ENCODE measurements around the gene IRF2BP1.

IRF2BP1 gene

GRCh38 chr19:45852145-45852750 is 33.7 kb downstream of the IRF2BP1 start:
- 96% methylated on average over 10 of the region's 10 CpGs for WGBS (ENCODE audit: insufficient coverage)
- Histone ChIP-seq H3K4me1 (ENCODE audit: control extremely low read depth in 1 of 4, control insufficient read depth in 4 of 4, insufficient read depth in 4 of 4, low read length in 3 of 4) (no peaks in the 10 kb centered on the region), H3K36me3 (ENCODE audit: control insufficient read depth in 4 of 4, insufficient read depth in 4 of 4, low read length in 3 of 4) (peaks cover 14 to 79% (median 55%) of the 10 kb centered on the region in 4 experiments), H3K9me3 (ENCODE audit: control extremely low read depth in 1 of 5, control insufficient read depth in 4 of 5, insufficient read depth in 2 of 5, low read depth in 1 of 5, low read length in 4 of 5) (no peaks in the 10 kb centered on the region), H3K4me3 (ENCODE audit: control insufficient read depth in 1 of 7, extremely low read depth in 1 of 7, insufficient read depth in 4 of 7, low read depth in 2 of 7, low read length in 6 of 7) (no peak overlapping the region), H3K27me3 (replicated peaks in 2 of 5; ENCODE audit: control insufficient read depth in 4 of 5, insufficient read depth in 5 of 5, low read length in 4 of 5) (no peaks in the 10 kb centered on the region), H3K27ac (ENCODE audit: insufficient read depth in 1 of 2, low read depth in 1 of 2, low read length in 2 of 2, poor library complexity in 1 of 2, severe bottlenecking in 2 of 2) (no peak overlapping the region)
- ChIA-PET CTCF (no interaction called here), POLR2A (no interaction called here)
- DNase-seq = no peak

GRCh38 chr19:45848922-45849321 is 37.0 kb downstream of the IRF2BP1 start:
- 92% methylated on average over 2 of the region's 4 CpGs for WGBS (ENCODE audit: insufficient coverage)
- CTCF ChIA-PET = interaction anchor here (1.7 to 1.8 kb wide), 2 partner anchors 9 to 11 kb away, joined by 3 to 4 read pairs; no protein-coding TSS in a partner anchor
- POLR2A ChIA-PET = no interaction called here
- no peaks in the 10 kb centered on the region for H3K9me3 ChIP-seq (ENCODE audit: control extremely low read depth in 1 of 5, control insufficient read depth in 4 of 5, insufficient read depth in 2 of 5, low read depth in 1 of 5, low read length in 4 of 5)
- no peak overlapping the region for H3K27ac ChIP-seq (ENCODE audit: insufficient read depth in 1 of 2, low read depth in 1 of 2, low read length in 2 of 2, poor library complexity in 1 of 2, severe bottlenecking in 2 of 2)
- DNase-seq = peak in 2 of 3 donors; percentile 10 to 22
- H3K4me1 ChIP-seq (ENCODE audit: control extremely low read depth in 1 of 4, control insufficient read depth in 4 of 4, insufficient read depth in 4 of 4, low read length in 3 of 4) = no peaks in the 10 kb centered on the region
- no peaks in the 10 kb centered on the region for H3K27me3 ChIP-seq (replicated peaks in 2 of 5; ENCODE audit: control insufficient read depth in 4 of 5, insufficient read depth in 5 of 5, low read length in 4 of 5)
- H3K36me3 ChIP-seq (ENCODE audit: control insufficient read depth in 4 of 4, insufficient read depth in 4 of 4, low read length in 3 of 4) = peaks cover 19 to 94% (median 59%) of the 10 kb centered on the region in 4 experiments
- H3K4me3 ChIP-seq (ENCODE audit: control insufficient read depth in 1 of 7, extremely low read depth in 1 of 7, insufficient read depth in 4 of 7, low read depth in 2 of 7, low read length in 6 of 7) = no peak overlapping the region

- POLR2A ChIA-PET = no interaction called here
- CTCF ChIA-PET = interaction anchor here (2.2 kb wide), 1 partner anchor 12 kb away, joined by 5 read pairs; no protein-coding TSS in a partner anchor
- H3K27ac ChIP-seq (ENCODE audit: insufficient read depth in 1 of 2, low read depth in 1 of 2, low read length in 2 of 2, poor library complexity in 1 of 2, severe bottlenecking in 2 of 2) = no peak overlapping the region
- peaks cover 24 to 92% (median 60%) of the 10 kb centered on the region in 4 experiments for H3K36me3 ChIP-seq (ENCODE audit: control insufficient read depth in 4 of 4, insufficient read depth in 4 of 4, low read length in 3 of 4)
- H3K4me1 ChIP-seq (ENCODE audit: control extremely low read depth in 1 of 4, control insufficient read depth in 4 of 4, insufficient read depth in 4 of 4, low read length in 3 of 4) = no peaks in the 10 kb centered on the region
- 96% methylated on average over 12 of the region's 13 CpGs for WGBS (ENCODE audit: insufficient coverage)
- DNase-seq = no peak
- H3K4me3 ChIP-seq (ENCODE audit: control insufficient read depth in 1 of 7, extremely low read depth in 1 of 7, insufficient read depth in 4 of 7, low read depth in 2 of 7, low read length in 6 of 7) = no peak overlapping the region
- no peaks in the 10 kb centered on the region for H3K9me3 ChIP-seq (ENCODE audit: control extremely low read depth in 1 of 5, control insufficient read depth in 4 of 5, insufficient read depth in 2 of 5, low read depth in 1 of 5, low read length in 4 of 5)
- no peaks in the 10 kb centered on the region for H3K27me3 ChIP-seq (replicated peaks in 2 of 5; ENCODE audit: control insufficient read depth in 4 of 5, insufficient read depth in 5 of 5, low read length in 4 of 5)
Measured at GRCh38 chr19:45847663-45848062, 38.3 kb downstream of the IRF2BP1 start.

- WGBS (ENCODE audit: insufficient coverage) = 99% methylated on average over 13 of the region's 14 CpGs
- Histone ChIP-seq H3K36me3 (ENCODE audit: control insufficient read depth in 4 of 4, insufficient read depth in 4 of 4, low read length in 3 of 4) (peaks cover 24 to 84% (median 58%) of the 10 kb centered on the region in 4 experiments), H3K4me3 (ENCODE audit: control insufficient read depth in 1 of 7, extremely low read depth in 1 of 7, insufficient read depth in 4 of 7, low read depth in 2 of 7, low read length in 6 of 7) (no peak overlapping the region), H3K9me3 (ENCODE audit: control extremely low read depth in 1 of 5, control insufficient read depth in 4 of 5, insufficient read depth in 2 of 5, low read depth in 1 of 5, low read length in 4 of 5) (peaks cover 0 to 7% (median 0%) of the 10 kb centered on the region in 5 experiments), H3K27me3 (replicated peaks in 2 of 5; ENCODE audit: control insufficient read depth in 4 of 5, insufficient read depth in 5 of 5, low read length in 4 of 5) (no peaks in the 10 kb centered on the region), H3K27ac (ENCODE audit: insufficient read depth in 1 of 2, low read depth in 1 of 2, low read length in 2 of 2, poor library complexity in 1 of 2, severe bottlenecking in 2 of 2) (no peak overlapping the region), H3K4me1 (ENCODE audit: control extremely low read depth in 1 of 4, control insufficient read depth in 4 of 4, insufficient read depth in 4 of 4, low read length in 3 of 4) (no peaks in the 10 kb centered on the region)
- ChIA-PET CTCF (interaction anchor here (1.3 kb wide), 1 partner anchor 17 kb away, joined by 3 read pairs; no protein-coding TSS in a partner anchor), POLR2A (no interaction called here)
- DNase-seq = no peak
Measured at GRCh38 chr19:45842198-45842597, 43.7 kb downstream of the IRF2BP1 start.

- POLR2A ChIA-PET = no interaction called here
- H3K4me3 ChIP-seq (ENCODE audit: control insufficient read depth in 1 of 7, extremely low read depth in 1 of 7, insufficient read depth in 4 of 7, low read depth in 2 of 7, low read length in 6 of 7) = no peak overlapping the region
- WGBS (ENCODE audit: insufficient coverage) = 86% methylated on average over 4 of the region's 7 CpGs
- peaks cover 18 to 89% (median 63%) of the 10 kb centered on the region in 4 experiments for H3K36me3 ChIP-seq (ENCODE audit: control insufficient read depth in 4 of 4, insufficient read depth in 4 of 4, low read length in 3 of 4)
- H3K27ac ChIP-seq (ENCODE audit: insufficient read depth in 1 of 2, low read depth in 1 of 2, low read length in 2 of 2, poor library complexity in 1 of 2, severe bottlenecking in 2 of 2) = no peak overlapping the region
- H3K4me1 ChIP-seq (ENCODE audit: control extremely low read depth in 1 of 4, control insufficient read depth in 4 of 4, insufficient read depth in 4 of 4, low read length in 3 of 4) = no peaks in the 10 kb centered on the region
- CTCF ChIA-PET = interaction anchor here (1.0 kb wide), 1 partner anchor 8 kb away, joined by 3 read pairs; no protein-coding TSS in a partner anchor
- no peak for DNase-seq
- peaks cover 0 to 7% (median 0%) of the 10 kb centered on the region in 5 experiments for H3K9me3 ChIP-seq (ENCODE audit: control extremely low read depth in 1 of 5, control insufficient read depth in 4 of 5, insufficient read depth in 2 of 5, low read depth in 1 of 5, low read length in 4 of 5)
- no peaks in the 10 kb centered on the region for H3K27me3 ChIP-seq (replicated peaks in 2 of 5; ENCODE audit: control insufficient read depth in 4 of 5, insufficient read depth in 5 of 5, low read length in 4 of 5)
Measured at GRCh38 chr19:45834970-45835369, 51.0 kb downstream of the IRF2BP1 start.

All from common myeloid progenitor, CD34-positive (primary cell).